ENCODE results near the gene CCDC183.
"Not testable (repeated sequence)": the region's sequence is repeated elsewhere in the genome, so short reads cannot be mapped to it uniquely, and the experiment has no call there.

Gene CCDC183

GRCh38 chr9:136795000-136795348 is 1.2 kb upstream of the CCDC183 start:
- H3K9me2 ChIP-seq (replicated peaks; ENCODE audit: control insufficient read depth, low read length): no peaks in the 10 kb centered on the region
- H3K9me3 ChIP-seq (ENCODE audit: control insufficient read depth, insufficient read depth, low read length): no peaks in the 10 kb centered on the region
- no peak overlapping the region for H3K4me3 ChIP-seq (ENCODE audit: low read length)
- peaks cover 9% of the 10 kb centered on the region; the same call in 1 of the 2 replicates for H3K36me3 ChIP-seq (ENCODE audit: control insufficient read depth, low read length)
- H3F3A ChIP-seq (ENCODE audit: control insufficient read depth, insufficient read depth): no peaks in the 10 kb centered on the region
- no peaks in the 10 kb centered on the region for H4K20me1 ChIP-seq (ENCODE audit: control insufficient read depth, insufficient read depth, low read depth, low read length)
- peaks cover 3% of the 10 kb centered on the region; the same call in 1 of the 2 replicates for H3K79me2 ChIP-seq (ENCODE audit: control insufficient read depth, low read length)
- TF ChIP-seq CTCF (IDR thresholded peaks at IDR 0.05; ENCODE audit: low read depth, low read length, poor library complexity, severe bottlenecking): no peak
- TF ChIP-seq EZH2phosphoT487 (IDR thresholded peaks at IDR 0.05; ENCODE audit: borderline replicate concordance, low read length): no peak
- H3K4me1 ChIP-seq (ENCODE audit: control insufficient read depth, low read length): peaks cover 43% of the 10 kb centered on the region
- no peak overlapping the region for H3K4me2 ChIP-seq (ENCODE audit: low read length)
- no peak overlapping the region for H3K27ac ChIP-seq (ENCODE audit: low read depth, low read length)
- H3K27me3 ChIP-seq (ENCODE audit: control insufficient read depth, low read length): peaks cover 17% of the 10 kb centered on the region

- H3K4me2 ChIP-seq (ENCODE audit: low read length); H3K4me3 ChIP-seq (ENCODE audit: low read length); H3K79me2 ChIP-seq (ENCODE audit: control insufficient read depth, low read length); H4K20me1 ChIP-seq (ENCODE audit: control insufficient read depth, insufficient read depth, low read depth, low read length); H3F3A ChIP-seq (ENCODE audit: control insufficient read depth, insufficient read depth); H3K27ac ChIP-seq (ENCODE audit: low read depth, low read length); H3K36me3 ChIP-seq (ENCODE audit: control insufficient read depth, low read length); H3K9me2 ChIP-seq (replicated peaks; ENCODE audit: control insufficient read depth, low read length); H3K9me3 ChIP-seq (ENCODE audit: control insufficient read depth, insufficient read depth, low read length): not testable (repeated sequence)
- Histone ChIP-seq H3K27me3 (ENCODE audit: control insufficient read depth, low read length) (peaks cover 24% of the 10 kb centered on the region), H3K4me1 (ENCODE audit: control insufficient read depth, low read length) (peaks cover 49% of the 10 kb centered on the region)
Measured at GRCh38 chr9:136796775-136797347, 723 bp downstream of the CCDC183 start.

GRCh38 chr9:136798708-136799078 is 2.6 kb downstream of the CCDC183 start:
- H3K27me3 ChIP-seq (ENCODE audit: control insufficient read depth, low read length): peaks cover 30% of the 10 kb centered on the region
- H3K27ac ChIP-seq (ENCODE audit: low read depth, low read length): no peak overlapping the region
- no peaks in the 10 kb centered on the region for H3K79me2 ChIP-seq (ENCODE audit: control insufficient read depth, low read length)
- TF ChIP-seq EZH2phosphoT487 (IDR thresholded peaks at IDR 0.05; ENCODE audit: borderline replicate concordance, low read length) (no peak), CTCF (IDR thresholded peaks at IDR 0.05; ENCODE audit: low read depth, low read length, poor library complexity, severe bottlenecking) (no peak)
- H3K36me3 ChIP-seq (ENCODE audit: control insufficient read depth, low read length): no peaks in the 10 kb centered on the region
- H3K4me2 ChIP-seq (ENCODE audit: low read length): no peak overlapping the region
- no peak overlapping the region for H3K4me3 ChIP-seq (ENCODE audit: low read length)
- no peaks in the 10 kb centered on the region for H3K9me3 ChIP-seq (ENCODE audit: control insufficient read depth, insufficient read depth, low read length)
- 0 out of 2 replicates have a peak, but pooled peaks cover 7% of the 10 kb centered on the region for H3F3A ChIP-seq (ENCODE audit: control insufficient read depth, insufficient read depth)
- H3K4me1 ChIP-seq (ENCODE audit: control insufficient read depth, low read length): peaks cover 43% of the 10 kb centered on the region
- H4K20me1 ChIP-seq (ENCODE audit: control insufficient read depth, insufficient read depth, low read depth, low read length): no peaks in the 10 kb centered on the region; the same call in 1 of the 2 replicates
- no peaks in the 10 kb centered on the region for H3K9me2 ChIP-seq (replicated peaks; ENCODE audit: control insufficient read depth, low read length)

GRCh38 chr9:136799079-136799853 is 3.1 kb downstream of the CCDC183 start:
- Histone ChIP-seq H3K4me3 (ENCODE audit: low read length) (peak overlapping the region; percentile 70), H3K27ac (ENCODE audit: low read depth, low read length) (no peak overlapping the region)
- TF ChIP-seq EZH2phosphoT487 (IDR thresholded peaks at IDR 0.05; ENCODE audit: borderline replicate concordance, low read length) (peak; percentile 60; the same call in 1 of the 2 replicates), CTCF (IDR thresholded peaks at IDR 0.05; ENCODE audit: low read depth, low read length, poor library complexity, severe bottlenecking) (no peak)

More at GRCh38 chr9:136799079-136799853, 3.1 kb downstream of the CCDC183 start:
- Histone ChIP-seq H3K9me2 (replicated peaks; ENCODE audit: control insufficient read depth, low read length) (no peaks in the 10 kb centered on the region), H3K4me1 (ENCODE audit: control insufficient read depth, low read length) (peaks cover 43% of the 10 kb centered on the region), H3F3A (ENCODE audit: control insufficient read depth, insufficient read depth) (0 out of 2 replicates have a peak, but pooled peaks cover 7% of the 10 kb centered on the region), H3K79me2 (ENCODE audit: control insufficient read depth, low read length) (no peaks in the 10 kb centered on the region), H3K36me3 (ENCODE audit: control insufficient read depth, low read length) (no peaks in the 10 kb centered on the region), H3K27me3 (ENCODE audit: control insufficient read depth, low read length) (peaks cover 30% of the 10 kb centered on the region), H3K9me3 (ENCODE audit: control insufficient read depth, insufficient read depth, low read length) (no peaks in the 10 kb centered on the region), H3K4me2 (ENCODE audit: low read length) (peak overlapping the region; percentile 98), H4K20me1 (ENCODE audit: control insufficient read depth, insufficient read depth, low read depth, low read length) (no peaks in the 10 kb centered on the region; the same call in 1 of the 2 replicates)

Data from DOHH2 (cell line).